ENCODE results near the gene TRAPPC11. TPM values are rescaled to one million over a fixed set of nuclear protein-coding genes. Genes with fewer than 3 reads are reported as not detected.
A peak's percentile ranks its signal among the peaks of the same experiment; 100 is the strongest.
"Not testable (repeated sequence)": the region's sequence is repeated elsewhere in the genome, so short reads cannot be mapped to it uniquely, and the experiment has no call there.

Gene TRAPPC11
- polyA plus RNA-seq, 5 donors, result 34.4 to 59.7 (median 50.5) TPM

DNA sequence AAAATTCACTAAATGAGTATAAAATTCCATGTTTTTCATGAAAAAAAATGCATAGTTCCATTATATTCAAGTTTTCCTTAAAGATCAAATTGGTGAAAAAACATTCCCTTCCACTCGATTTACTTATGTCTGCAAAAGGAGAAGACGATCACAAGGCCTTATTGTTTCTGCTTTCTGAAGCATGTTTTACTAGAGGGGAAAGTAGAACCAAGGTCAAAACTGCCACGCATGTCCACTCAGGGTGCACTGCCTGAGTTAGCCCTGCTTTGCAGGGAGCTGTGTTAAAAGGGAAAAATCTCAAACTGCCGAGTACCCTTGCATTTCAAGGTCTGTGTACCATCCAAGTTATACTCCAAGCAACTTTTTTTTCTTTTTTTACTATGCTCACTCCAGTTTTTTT is 57.2 kb downstream of the TRAPPC11 start:
- no peak for DNase-seq

GRCh38 chr4:183718876-183719275 is 59.8 kb downstream of the TRAPPC11 start:
- DNase-seq, result no peak

GRCh38 chr4:183721207-183722081 is 62.4 kb downstream of the TRAPPC11 start:
- peak; percentile 45 to 50 for DNase-seq

DNA sequence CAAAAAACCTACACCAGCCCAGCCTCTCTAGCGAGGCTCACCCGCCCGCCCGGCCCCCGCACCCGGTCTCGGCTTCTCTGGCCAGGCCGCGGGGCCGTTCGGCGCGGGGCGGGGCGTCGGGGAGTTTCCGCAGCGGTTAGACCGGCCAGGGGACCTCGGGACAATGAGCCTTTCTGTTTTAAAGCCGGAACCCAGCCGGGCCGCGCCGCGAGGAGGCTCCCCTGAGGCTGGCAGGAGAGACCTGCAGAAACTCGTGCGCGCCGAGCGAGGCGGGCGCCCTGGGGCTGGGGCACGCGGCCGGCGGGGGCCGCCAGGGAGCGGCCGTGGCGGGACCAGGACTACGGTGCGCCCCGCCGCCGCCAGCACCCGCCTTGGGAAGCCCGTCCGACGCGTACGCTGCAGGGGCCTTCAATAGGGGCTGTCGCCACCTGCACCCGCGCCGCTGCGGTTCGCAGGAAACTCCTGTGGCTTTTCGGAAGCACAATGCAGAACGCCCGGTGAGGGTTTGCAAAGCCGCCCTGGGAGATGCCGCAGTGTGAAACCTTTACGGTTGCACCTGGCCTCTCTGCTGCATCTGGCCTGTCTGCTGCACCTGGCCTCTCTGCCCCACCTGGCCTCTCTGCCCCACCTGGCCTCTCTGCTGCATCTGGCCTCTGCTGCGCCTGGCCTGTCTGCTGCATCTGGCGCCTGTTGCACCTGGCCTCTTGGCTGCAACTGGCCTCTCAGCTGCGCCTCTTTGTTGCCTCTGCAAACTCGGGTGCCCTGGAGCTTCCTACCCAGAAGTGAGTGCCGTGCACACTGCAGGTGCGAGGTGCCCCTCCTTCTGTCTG is 63.9 kb downstream of the TRAPPC11 start:
- peak; percentile 52 to 65 for DNase-seq

- no peak for DNase-seq
Measured at GRCh38 chr4:183723561-183724228, 64.6 kb downstream of the TRAPPC11 start.

GRCh38 chr4:183725585-183725984 is 66.5 kb downstream of the TRAPPC11 start:
- not testable (repeated sequence) for DNase-seq

- no peak for DNase-seq
Measured at GRCh38 chr4:183727482-183727881, 68.4 kb downstream of the TRAPPC11 start.

- DNase-seq, result no peak
Measured at GRCh38 chr4:183728223-183729068, 69.4 kb downstream of the TRAPPC11 start.

GRCh38 chr4:183729069-183729406 is 69.9 kb downstream of the TRAPPC11 start:
- no peak for DNase-seq

DNA sequence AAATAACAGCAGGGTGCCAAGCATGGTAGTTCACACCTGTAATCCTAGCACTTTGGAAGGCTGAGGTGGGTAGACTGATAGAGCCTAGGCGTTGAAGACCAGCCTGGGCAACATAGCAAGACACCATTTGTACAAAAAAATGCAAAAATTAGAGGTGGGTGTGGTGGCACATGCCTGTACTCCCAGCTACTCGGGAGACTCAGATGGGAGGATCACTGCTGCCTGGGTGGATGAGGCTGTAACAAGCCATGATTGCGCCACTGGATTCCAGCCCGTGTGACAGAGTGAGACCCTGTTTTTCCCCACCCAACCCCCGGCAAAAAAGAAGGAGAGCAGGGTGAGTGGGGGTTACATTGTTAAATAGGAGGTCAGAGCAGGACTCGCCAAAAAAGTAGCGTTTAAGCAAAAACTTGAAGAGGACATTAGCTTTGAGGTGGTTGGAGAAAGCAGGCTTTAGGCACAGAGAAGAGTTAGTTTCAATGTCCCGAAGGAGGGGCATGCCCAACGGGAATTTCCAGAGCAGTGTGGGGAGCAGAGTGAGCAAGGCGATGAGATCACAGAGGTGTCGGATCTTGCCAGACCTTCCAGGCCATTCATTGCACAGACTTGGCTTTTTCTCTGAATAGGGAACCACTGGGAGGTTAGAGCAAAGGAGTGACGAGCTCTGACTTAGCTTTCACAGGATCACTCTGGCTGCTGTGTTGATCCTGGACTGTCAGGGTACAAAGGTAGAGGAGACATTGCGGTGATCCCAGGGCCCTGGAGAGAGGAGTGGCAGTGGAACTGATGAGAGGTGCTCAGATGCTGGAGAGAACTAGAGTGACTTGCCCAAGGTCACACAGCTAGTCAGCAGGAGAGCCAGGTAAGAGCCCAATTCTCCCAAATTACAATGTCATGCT is 70.6 kb downstream of the TRAPPC11 start:
- no peak for DNase-seq

GRCh38 chr4:183732296-183732695 is 73.2 kb downstream of the TRAPPC11 start:
- DNase-seq, result no peak

DNA sequence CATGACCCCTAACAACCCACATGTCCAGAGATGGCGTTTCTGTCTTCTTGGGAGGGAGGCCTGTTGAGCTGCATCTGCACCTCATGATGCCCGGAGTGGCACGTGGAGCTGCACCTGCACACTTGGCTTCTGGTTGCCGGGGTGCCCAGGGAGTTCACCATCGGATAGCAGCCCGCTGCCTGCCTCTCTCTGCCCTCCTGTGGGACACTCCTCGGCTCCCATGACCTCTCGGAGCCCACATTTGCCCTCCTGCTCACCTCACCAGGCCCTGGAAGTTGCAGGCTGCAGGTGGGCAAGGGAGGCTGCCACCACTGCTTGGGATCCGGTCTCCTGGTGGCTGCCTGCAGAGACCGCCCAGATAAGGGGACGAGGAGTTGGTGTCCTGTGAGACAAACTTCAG is 74.1 kb downstream of the TRAPPC11 start:
- DNase-seq, result no peak

DNA sequence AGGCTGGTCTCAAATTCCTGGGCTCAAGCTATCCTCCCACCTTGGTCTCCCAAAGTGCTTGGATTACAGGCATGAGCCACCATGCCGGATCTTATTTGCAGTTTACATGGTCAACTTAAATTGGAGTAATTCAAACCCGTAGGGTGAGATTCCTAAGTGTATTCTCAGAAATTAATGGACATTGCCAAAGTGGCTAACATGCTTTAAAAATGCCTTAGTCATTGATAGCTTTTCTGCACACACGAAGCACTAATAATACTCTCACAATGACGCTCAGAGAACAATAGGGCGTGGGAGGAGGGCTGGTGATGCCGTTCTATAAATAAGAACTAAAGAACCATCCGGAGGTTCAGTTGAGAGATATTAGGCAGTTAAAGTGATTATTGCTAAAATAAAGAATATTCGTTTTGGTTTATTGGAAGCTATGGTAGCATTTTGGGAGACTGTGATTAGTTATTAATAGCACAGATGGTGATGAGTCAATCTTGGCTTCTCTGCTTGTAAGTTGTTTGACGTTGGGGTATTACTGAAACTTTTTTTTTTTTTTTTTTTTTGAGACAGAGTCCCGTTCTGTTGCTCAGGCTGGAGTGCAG is 79.1 kb downstream of the TRAPPC11 start:
- DNase-seq, result no peak

GRCh38 chr4:183738961-183739360 is 79.9 kb downstream of the TRAPPC11 start:
- DNase-seq, result no peak

GRCh38 chr4:183746305-183747229 is 87.5 kb downstream of the TRAPPC11 start:
- no peak for DNase-seq

GRCh38 chr4:183747380-183747779 is 88.3 kb downstream of the TRAPPC11 start:
- no peak for DNase-seq

- peak in 1 of 2 donors; percentile 23 for DNase-seq
Measured at GRCh38 chr4:183747931-183748670, 89.0 kb downstream of the TRAPPC11 start.

DNA sequence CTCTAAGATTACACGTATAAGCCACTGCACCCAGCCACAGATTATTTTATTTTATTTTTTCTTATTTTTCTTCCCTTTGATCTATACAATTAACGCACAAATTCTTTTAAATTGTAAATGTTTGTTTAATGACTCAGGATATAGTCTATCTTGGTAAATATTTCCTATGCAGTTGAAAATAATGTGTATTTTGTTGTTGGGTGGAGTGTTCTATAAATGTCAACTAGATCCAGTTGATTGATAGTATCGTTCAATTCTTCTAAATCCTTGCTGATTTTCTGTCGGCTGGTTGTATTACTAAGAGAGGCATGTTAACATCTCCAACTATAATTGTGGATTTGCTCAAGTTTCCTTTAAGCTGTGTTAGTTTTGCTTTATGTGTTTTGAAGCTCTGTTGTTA is 92.0 kb downstream of the TRAPPC11 start:
- no peak for DNase-seq

All from right lung (tissue), 5 donors.